ENCODE data around the gene RPP25L. TPM values are rescaled to one million over a fixed set of nuclear protein-coding genes. Genes with fewer than 3 reads are reported as not detected.
A peak's percentile ranks its signal among the peaks of the same experiment; 100 is the strongest.

RPP25L gene
- total and polyA plus RNA-seq, 9 of the 15 experiments (the other 6 are each of a cell fraction or from before 2014, with no cell fraction given), result 16.3 to 43.7 (median 29.0) TPM

DNA sequence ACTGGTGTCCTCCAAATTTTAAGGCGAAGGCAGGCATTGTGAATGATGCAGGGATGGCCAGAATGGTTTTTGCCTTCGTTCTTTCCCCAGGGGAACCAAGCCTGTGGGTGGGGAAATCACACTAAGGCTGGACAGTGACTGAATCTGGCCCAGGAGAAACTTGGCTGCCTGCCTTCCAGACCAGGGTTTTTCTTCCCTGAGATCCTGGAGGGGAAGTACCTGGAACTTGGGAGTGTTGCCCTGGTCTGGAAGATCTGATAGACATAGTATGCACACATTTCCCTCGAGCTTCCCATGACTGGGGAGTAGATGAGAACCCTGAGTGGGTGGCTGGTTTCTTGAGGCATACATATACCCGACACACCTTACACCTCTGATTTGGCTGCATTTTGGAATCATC, 39.4 kb upstream of the RPP25L start:
- Histone ChIP-seq H3K79me2 (ENCODE audit: control insufficient read depth, insufficient read depth, low read length) (peaks cover 21% of the 10 kb centered on the region), H3K9me1 (ENCODE audit: control insufficient read depth, insufficient read depth, low read length) (peaks cover 7% of the 10 kb centered on the region), H3K27ac (ENCODE audit: extremely low read depth, low read depth, low read length) (peak overlapping the region; percentile 72), H3K4me2 (ENCODE audit: insufficient read depth, low read length) (peak overlapping the region; percentile 98), H3K9me3 (replicated peaks; ENCODE audit: control insufficient read depth, insufficient read depth, low read depth, low read length) (no peaks in the 10 kb centered on the region), H3K4me1 (replicated peaks in 1 of 2; ENCODE audit: control insufficient read depth in 2 of 2, insufficient read depth in 2 of 2, low read length in 2 of 2) (peaks cover 40 to 60% of the 10 kb centered on the region in 2 experiments), H3K9ac (ENCODE audit: insufficient read depth in 1 of 2, low read depth in 2 of 2, low read length in 2 of 2) (peak overlapping the region; percentile 33 to 87; a peak in 3 of 4 replicates), H3K4me3 (peak overlapping the region; percentile 34), H3K27me3 (ENCODE audit: control insufficient read depth in 2 of 2, insufficient read depth in 2 of 2, low read length in 2 of 2) (no peaks in the 10 kb centered on the region), H2AFZ (ENCODE audit: low read depth, low read length) (no peak overlapping the region), H3K36me3 (ENCODE audit: control insufficient read depth, insufficient read depth, low read length) (peaks cover 27% of the 10 kb centered on the region; the same call in 2 of the 3 replicates), H4K20me1 (replicated peaks; ENCODE audit: control insufficient read depth, insufficient read depth, low read length) (no peaks in the 10 kb centered on the region)
- intact Hi-C loops (cut with micrococcal nuclease) (no loop called here), in situ Hi-C loops (cut with MboI) (no loop called here)
- BruUV-seq (replicated peaks), result TSS peak; percentile 94
- WGBS (ENCODE audit: insufficient coverage, low coverage, missing lambda C conversion rate), result 30% methylated on average over 3 of the region's 4 CpGs
- DNase-seq (ENCODE audit: extremely low read depth in 1 of 4, low spot score in 3 of 4), result no peak
- ATAC-seq, result no peak
- TF ChIP-seq LARP7 (IDR thresholded peaks at IDR 0.05), result no peak
- CTCF ChIA-PET (ENCODE audit: low intra/inter-chr PET ratio), result no interaction called here
- FAIRE-seq, result no peak
- POLR2A ChIA-PET, result interaction anchor here (0.6 to 2.6 kb wide), 7 partner anchors 9 to 117 kb away, joined by 3 to 13 read pairs (median 4); partner anchors contain the start of genes DCTN3 and SIGMAR1

DNA sequence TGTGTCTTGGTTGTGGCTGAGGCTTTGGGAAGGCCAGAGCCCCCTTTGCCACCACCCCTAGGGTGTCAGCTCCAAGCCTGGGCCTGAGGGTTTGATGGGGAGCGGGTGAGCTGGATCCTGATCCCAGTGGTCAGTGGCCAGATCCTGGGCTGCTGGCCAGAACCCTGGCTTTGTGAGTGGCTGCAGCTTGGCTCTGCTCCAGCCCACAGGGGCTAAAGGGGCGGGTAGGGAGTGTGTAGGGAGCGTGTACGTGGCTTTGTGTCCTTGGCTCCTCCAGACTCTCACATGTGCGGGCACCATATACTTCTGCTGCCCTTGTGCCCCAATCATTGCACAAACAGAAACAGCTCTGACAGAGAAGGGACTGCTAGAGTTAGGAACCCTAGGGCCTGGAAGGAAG, 38.9 kb upstream of the RPP25L start:
- no peak for FAIRE-seq
- TF ChIP-seq NFIC (IDR thresholded peaks at IDR 0.05) (peak; percentile 56), EHMT2 (IDR thresholded peaks at IDR 0.05) (no peak)

More for the DNA sequence above, 38.9 kb upstream of the RPP25L start:
- Histone ChIP-seq H3K4me1 (replicated peaks in 1 of 2; ENCODE audit: control insufficient read depth in 2 of 2, insufficient read depth in 2 of 2, low read length in 2 of 2) (peaks cover 44 to 62% of the 10 kb centered on the region in 2 experiments), H3K36me3 (ENCODE audit: control insufficient read depth, insufficient read depth, low read length) (peaks cover 27% of the 10 kb centered on the region; the same call in 2 of the 3 replicates), H3K27me3 (ENCODE audit: control insufficient read depth in 2 of 2, insufficient read depth in 2 of 2, low read length in 2 of 2) (no peaks in the 10 kb centered on the region), H3K9me1 (ENCODE audit: control insufficient read depth, insufficient read depth, low read length) (peaks cover 7% of the 10 kb centered on the region), H3K4me2 (ENCODE audit: insufficient read depth, low read length) (no peak overlapping the region), H4K20me1 (replicated peaks; ENCODE audit: control insufficient read depth, insufficient read depth, low read length) (no peaks in the 10 kb centered on the region), H2AFZ (ENCODE audit: low read depth, low read length) (no peak overlapping the region), H3K4me3 (no peak overlapping the region), H3K9me3 (replicated peaks; ENCODE audit: control insufficient read depth, insufficient read depth, low read depth, low read length) (no peaks in the 10 kb centered on the region), H3K9ac (ENCODE audit: insufficient read depth in 1 of 2, low read depth in 2 of 2, low read length in 2 of 2) (peak overlapping the region; percentile 33 to 68; a peak in 3 of 4 replicates), H3K27ac (ENCODE audit: extremely low read depth, low read depth, low read length) (no peak overlapping the region; the same call in 2 of the 3 replicates), H3K79me2 (ENCODE audit: control insufficient read depth, insufficient read depth, low read length) (peaks cover 21% of the 10 kb centered on the region)
- in situ Hi-C loops (cut with MboI) (no loop called here), intact Hi-C loops (cut with micrococcal nuclease) (no loop called here)
- WGBS (ENCODE audit: insufficient coverage, low coverage, missing lambda C conversion rate), result 62% methylated on average over 2 of the region's 5 CpGs
- no peak for ATAC-seq
- no TSS peak for BruUV-seq (replicated peaks)
- DNase-seq (ENCODE audit: extremely low read depth in 1 of 4, low spot score in 3 of 4), result no peak
- CTCF ChIA-PET (ENCODE audit: low intra/inter-chr PET ratio), result no interaction called here
- POLR2A ChIA-PET, result interaction anchor here (0.6 to 2.6 kb wide), 6 partner anchors 8 to 394 kb away, joined by 3 to 13 read pairs (median 4); partner anchors contain the start of gene DCTN3

All from K562 (cell line).